Measurements from ENCODE around the gene SRPK1.
"Not testable (repeated sequence)": the region's sequence is repeated elsewhere in the genome, so short reads cannot be mapped to it uniquely, and the experiment has no call there.

The SRPK1 gene

GRCh38 chr6:35929601-35930000 lies 8.7 kb upstream of the SRPK1 start:
- DNase-seq: no peak

GRCh38 chr6:35926509-35927215 lies 5.8 kb upstream of the SRPK1 start:
- no peak for DNase-seq

- no peak for DNase-seq
These were observed 5.1 kb upstream of the SRPK1 start for GRCh38 chr6:35925961-35926360.

GRCh38 chr6:35924146-35924545 lies 3.2 kb upstream of the SRPK1 start:
- DNase-seq: no peak

GRCh38 chr6:35922139-35922554 lies 1.2 kb upstream of the SRPK1 start:
- no peak for DNase-seq

GRCh38 chr6:35919827-35920751 lies 809 bp downstream of the SRPK1 start:
- no peak for DNase-seq

GRCh38 chr6:35919085-35919826 lies 1.6 kb downstream of the SRPK1 start:
- DNase-seq: no peak

DNA sequence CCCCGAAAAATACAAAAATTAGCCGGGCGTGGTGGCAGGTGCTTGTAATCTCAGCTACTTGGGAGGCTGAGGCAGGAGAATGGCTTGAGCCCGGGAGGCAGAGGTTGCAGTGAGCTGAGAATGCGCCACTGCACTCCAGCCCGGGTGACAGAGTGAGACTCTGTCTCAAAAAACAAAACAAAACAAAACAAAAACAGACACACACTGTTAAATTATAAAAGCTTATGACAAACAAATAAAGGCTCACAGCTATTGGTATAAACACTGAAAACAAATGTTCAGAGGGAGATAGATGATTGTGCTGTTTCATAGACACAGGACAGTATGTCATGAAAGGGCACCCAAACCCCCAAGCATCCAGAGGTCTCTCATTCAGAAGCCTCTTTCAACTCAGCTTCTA lies 4.0 kb downstream of the SRPK1 start:
- not testable (repeated sequence) for DNase-seq

DNA sequence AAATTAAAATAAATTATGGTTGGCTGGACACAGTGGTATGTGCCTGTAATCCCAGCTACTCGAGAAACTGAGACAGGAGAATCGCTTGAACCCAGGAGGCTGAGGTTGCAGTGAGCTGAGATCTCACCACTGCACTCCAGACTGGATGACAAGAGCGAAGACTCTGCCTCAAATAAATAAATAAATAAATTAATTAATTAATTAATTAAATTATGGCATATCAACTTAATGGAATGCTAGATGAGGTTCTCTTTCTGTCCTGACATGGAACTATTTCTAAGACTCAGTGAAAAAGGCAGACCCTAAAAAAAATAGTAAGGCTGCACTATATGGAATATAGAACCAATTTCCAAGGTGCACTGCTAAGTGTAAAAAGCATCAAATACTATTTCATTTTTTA lies 4.8 kb downstream of the SRPK1 start:
- DNase-seq: no peak

GRCh38 chr6:35914536-35914935 lies 6.4 kb downstream of the SRPK1 start:
- DNase-seq: no peak

- no peak for DNase-seq
These were observed 8.8 kb downstream of the SRPK1 start for GRCh38 chr6:35911871-35912653.

GRCh38 chr6:35909571-35909970 lies 11.3 kb downstream of the SRPK1 start:
- DNase-seq: not testable (repeated sequence)

DNA sequence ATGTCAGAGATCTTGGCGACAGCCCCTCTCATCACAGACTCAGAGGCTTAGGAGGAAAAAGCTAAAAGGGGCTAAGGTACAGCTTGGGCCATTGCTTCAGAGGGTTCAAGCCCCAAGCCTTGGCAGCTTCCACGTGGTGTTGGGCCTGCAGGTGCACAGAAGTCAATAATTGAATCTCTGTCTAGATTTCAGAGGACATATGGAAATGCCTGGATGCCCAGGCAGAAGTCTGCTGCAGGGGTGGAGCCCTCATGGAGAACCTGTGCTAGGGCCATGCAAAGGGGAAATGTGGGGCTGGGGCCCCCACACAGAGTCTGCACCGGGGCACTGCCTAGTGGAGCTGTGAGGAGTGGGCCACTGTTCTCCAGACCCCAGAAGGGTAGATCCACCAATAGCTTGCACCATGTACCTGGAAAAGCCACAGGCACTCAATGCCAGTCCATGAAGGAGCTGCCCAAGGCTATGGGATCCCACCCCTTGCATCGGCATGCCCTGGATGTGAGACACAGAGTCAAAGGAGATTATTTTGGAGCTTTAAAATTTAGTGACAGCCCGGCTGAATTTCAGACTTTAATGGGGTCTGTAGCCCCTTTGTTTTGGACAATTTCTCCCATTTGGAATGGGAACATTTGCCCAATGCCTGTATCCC lies 12.0 kb downstream of the SRPK1 start:
- not testable (repeated sequence) for DNase-seq

DNA sequence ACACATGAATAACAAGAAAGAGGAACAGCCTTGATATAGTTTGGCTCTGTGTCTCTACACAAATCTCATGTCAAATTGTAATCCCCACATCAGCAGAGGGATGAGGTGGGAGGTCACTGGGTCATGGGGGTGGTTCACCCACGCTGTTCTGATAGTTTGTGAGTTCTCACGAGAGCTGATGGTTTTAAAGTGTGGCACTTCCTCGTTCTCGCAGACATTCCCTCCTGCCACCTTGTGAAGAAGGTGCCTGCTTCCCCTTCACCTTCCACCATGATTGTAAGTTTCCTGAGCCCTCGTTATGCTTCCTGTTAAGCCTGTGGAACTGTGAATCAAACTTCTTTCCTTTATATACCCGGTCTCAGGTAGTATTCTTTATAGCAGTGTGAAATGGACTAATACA lies 13.1 kb downstream of the SRPK1 start:
- DNase-seq: no peak

- DNase-seq: no peak
These were observed 14.4 kb downstream of the SRPK1 start for GRCh38 chr6:35906499-35906846.

DNA sequence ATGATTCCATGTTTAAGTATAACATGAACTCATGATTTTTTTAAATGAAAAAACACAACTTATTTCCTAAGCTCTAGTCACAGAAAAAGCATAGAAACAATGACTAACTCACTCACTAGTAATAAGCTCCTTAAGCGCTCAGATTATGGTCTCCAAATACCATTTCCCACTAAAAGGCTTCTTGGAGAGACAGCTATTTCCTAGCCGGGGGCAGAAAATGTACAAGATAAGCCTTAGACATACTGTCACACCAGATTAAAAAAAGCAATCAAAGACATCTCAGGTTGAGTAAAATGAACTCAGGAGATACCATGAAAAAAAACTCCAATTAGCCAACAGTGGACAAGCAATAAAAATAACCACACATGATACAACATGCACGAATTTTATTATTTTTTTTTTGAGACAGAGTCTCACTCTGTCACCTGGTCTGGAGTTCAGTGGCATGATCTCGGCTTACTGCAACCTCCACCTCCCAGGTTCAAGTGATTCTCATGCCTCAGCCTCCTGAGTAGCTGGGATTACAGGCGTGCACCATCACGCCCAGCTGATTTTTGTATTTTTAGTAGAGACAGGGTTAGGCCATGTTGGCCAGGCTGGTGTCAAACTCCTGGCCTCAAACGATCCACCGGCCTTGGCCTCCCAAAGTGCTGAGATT lies 14.9 kb downstream of the SRPK1 start:
- no peak for DNase-seq

DNA sequence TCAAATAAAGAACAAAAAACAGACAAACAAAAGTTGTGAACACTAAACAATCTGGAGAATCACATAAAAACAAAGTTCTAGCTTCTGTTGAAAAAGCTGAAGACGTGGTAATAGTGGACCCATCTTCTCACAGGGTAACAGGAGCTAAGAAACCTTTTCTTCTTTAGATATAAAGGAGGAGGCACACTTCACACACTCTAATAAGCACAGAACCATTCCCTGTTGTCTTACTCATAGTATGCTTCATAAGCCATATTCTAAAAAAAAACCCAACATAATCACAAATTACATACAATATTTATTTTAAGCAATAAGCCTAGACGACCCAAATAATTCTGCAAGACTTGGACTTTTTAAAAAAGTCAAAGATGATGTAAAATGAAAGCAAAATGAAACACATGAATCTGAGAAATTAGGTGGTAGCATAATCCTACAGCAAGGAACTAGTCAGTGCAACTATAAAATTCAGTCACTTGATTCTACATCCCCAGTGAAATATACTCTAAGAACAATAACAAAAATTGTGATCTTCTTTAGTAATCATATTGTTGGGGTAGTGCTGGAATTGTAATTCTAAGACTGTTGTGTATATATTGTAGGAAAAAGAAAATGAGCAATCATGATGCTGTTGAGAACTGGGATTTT lies 15.6 kb downstream of the SRPK1 start:
- no peak for DNase-seq

DNA sequence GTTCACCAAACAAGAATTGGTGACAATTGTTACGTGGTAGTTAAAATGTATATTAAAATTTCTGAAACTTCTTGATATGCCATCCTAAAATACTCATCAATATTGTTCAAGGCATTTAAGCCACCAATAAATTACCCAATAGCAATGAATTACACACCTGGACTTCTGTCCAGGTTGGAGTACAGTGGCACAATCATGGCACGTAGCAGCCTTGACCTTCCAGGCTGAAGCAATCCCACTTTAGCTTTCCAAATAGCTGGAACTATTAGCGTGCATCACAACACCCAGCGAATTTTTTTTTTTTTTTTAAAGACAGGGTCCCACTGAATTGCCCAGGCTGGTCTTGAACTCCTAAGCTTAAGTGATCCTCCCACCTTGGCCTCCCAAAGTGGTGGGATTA lies 17.2 kb downstream of the SRPK1 start:
- DNase-seq: no peak

GRCh38 chr6:35900448-35900847 lies 20.4 kb downstream of the SRPK1 start:
- DNase-seq: no peak

DNA sequence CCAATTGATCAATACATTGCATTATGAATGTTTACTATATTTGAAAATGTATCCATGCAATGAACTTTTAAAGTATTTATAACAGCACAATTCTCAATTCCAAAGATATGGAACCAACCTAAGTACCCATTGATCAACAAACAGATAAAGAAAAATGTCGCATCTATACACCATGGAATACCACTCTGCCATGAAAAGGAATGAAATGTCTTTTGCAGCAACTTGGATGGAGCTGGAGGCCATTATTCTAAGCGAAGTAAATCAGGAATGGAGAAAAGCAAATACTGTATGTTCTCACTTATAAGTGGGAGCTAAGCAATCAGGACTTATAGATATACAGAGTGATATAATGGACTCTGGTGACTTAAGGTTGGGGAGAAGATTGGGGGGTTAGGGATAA lies 22.9 kb downstream of the SRPK1 start:
- DNase-seq: no peak

GRCh38 chr6:35897486-35897885 lies 23.4 kb downstream of the SRPK1 start:
- DNase-seq: no peak

All from NCI-H187 (cell line).